AG10803 (cell line): Measurements from ENCODE around the gene AFF3.

Source experiments
- DNase-seq: peaks from one replicate; pipeline ENCODE4 v3.0.0; 2010; ENCODE audit warnings: low read depth
- H3K4me3 ChIP-seq: 2 replicates; pipeline ENCODE4 v1.5.1; 2011; ENCODE audit warnings: mild to moderate bottlenecking, low read length, control low read depth
- TF ChIP-seq, protein P1 (sequence below): conservative IDR thresholded peaks from 2 replicates; pipeline ENCODE4 v1.5.1; 2011; ENCODE audit warnings: mild to moderate bottlenecking, low read length, control low read depth, inconsistent platforms

Gene AFF3

GRCh38 chr2:99808361-99809200, 333.8 kb downstream of the AFF3 start:
- H3K4me3 ChIP-seq, result no peak overlapping the region
- no peak for DNase-seq
- TF ChIP-seq, protein P1, sequence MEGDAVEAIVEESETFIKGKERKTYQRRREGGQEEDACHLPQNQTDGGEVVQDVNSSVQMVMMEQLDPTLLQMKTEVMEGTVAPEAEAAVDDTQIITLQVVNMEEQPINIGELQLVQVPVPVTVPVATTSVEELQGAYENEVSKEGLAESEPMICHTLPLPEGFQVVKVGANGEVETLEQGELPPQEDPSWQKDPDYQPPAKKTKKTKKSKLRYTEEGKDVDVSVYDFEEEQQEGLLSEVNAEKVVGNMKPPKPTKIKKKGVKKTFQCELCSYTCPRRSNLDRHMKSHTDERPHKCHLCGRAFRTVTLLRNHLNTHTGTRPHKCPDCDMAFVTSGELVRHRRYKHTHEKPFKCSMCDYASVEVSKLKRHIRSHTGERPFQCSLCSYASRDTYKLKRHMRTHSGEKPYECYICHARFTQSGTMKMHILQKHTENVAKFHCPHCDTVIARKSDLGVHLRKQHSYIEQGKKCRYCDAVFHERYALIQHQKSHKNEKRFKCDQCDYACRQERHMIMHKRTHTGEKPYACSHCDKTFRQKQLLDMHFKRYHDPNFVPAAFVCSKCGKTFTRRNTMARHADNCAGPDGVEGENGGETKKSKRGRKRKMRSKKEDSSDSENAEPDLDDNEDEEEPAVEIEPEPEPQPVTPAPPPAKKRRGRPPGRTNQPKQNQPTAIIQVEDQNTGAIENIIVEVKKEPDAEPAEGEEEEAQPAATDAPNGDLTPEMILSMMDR, result no peak

DNA sequence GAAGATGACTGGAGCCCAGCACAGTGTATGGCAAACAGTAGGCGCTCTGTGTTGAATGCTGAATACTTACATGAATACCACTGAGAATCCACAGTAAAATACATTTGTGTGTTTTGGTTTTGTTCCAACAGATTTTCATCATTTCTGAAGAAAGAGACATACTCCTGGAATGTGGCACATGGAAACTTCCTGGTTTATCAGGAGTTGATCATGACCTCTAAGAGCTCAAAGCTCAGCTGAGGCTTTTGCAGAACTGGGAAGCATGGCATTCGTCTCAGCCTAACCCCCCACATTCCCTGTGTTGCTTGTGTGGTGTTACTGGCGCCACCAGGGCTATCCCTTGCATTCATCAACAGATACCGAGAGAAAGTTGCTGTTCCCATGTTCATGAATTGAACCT, 335.6 kb downstream of the AFF3 start:
- peak; percentile 65 for DNase-seq

GRCh38 chr2:99805930-99806476, 336.4 kb downstream of the AFF3 start:
- no peak for DNase-seq
- TF ChIP-seq, protein P1, result no peak
- no peak overlapping the region for H3K4me3 ChIP-seq

More for the DNA sequence above, 335.6 kb downstream of the AFF3 start:
- TF ChIP-seq, protein P1, result no peak
- no peak overlapping the region for H3K4me3 ChIP-seq

DNA sequence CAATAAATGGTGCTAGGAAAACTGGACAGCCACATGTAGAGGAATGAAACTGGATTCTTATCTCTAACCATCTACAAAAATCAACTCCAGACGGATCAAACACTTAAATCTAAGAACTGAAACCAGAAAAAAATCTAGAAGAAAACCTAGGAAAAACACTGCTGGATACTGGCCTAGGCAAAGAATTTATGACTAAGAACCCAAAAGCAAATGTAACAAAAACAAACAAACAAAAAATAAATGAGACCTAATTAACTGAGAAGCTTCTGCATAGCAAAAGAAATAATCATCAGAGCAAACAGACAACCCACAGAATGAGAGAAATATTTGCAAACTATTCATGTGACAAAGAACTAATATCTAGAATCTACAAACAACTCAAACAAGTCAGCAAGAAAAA, 338.5 kb downstream of the AFF3 start:
- DNase-seq, result peak; percentile 15
- H3K4me3 ChIP-seq, result no peak overlapping the region
- TF ChIP-seq, protein P1, result no peak

- TF ChIP-seq, protein P1, result no peak
Measured at GRCh38 chr2:99802734-99803133, 339.7 kb downstream of the AFF3 start.

GRCh38 chr2:99801327-99801901, 341.0 kb downstream of the AFF3 start:
- H3K4me3 ChIP-seq, result no peak overlapping the region
- TF ChIP-seq, protein P1, result no peak
- no peak for DNase-seq

More at GRCh38 chr2:99802734-99803133, 339.7 kb downstream of the AFF3 start:
- no peak overlapping the region for H3K4me3 ChIP-seq
- no peak for DNase-seq

GRCh38 chr2:99797475-99797874, 344.9 kb downstream of the AFF3 start:
- TF ChIP-seq, protein P1, result no peak
- no peak for DNase-seq
- no peak overlapping the region for H3K4me3 ChIP-seq
